K562 (cell line): ENCODE results near the gene USP32. TPM values are rescaled to one million over a fixed set of nuclear protein-coding genes. Genes with fewer than 3 reads are reported as not detected.
A peak's percentile ranks its signal among the peaks of the same experiment; 100 is the strongest.

ENCODE experiments used
- ETV1 ChIP-seq: fragments of 450-650 bp; conservative IDR thresholded peaks from 2 replicates; pipeline ENCODE4 v1.6.1; 2016; ENCODE audit warnings: missing genetic modification characterization, control low read depth, low read depth, missing compliant biosample characterization
- HNRNPUL1 ChIP-seq: fragments of 200-400 bp; formaldehyde crosslinking; IDR thresholded peaks from 2 replicates; pipeline ENCODE4 v1.6.1; 2017; ENCODE audit warnings: low read length
- NFIC ChIP-seq: fragments of 450-650 bp; IDR thresholded peaks from 2 replicates; pipeline ENCODE4 v1.6.1; 2017; ENCODE audit warnings: mild to moderate bottlenecking, inconsistent platforms
- OTX1 ChIP-seq: fragments of 450-650 bp; formaldehyde crosslinking; IDR thresholded peaks from 2 replicates; pipeline ENCODE4 v1.4.0; 2022; ENCODE audit warnings: mild to moderate bottlenecking
- POLR2B ChIP-seq: fragments of 450-650 bp; IDR thresholded peaks from 2 replicates; pipeline ENCODE4 v1.6.1; 2018; ENCODE audit warnings: low read depth; ENCODE audit not compliant: partially characterized antibody
- PRMT5 ChIP-seq: sonication (generic); formaldehyde crosslinking; IDR thresholded peaks from 2 replicates; pipeline ENCODE4 v1.5.0; 2020; ENCODE audit warnings: missing genetic modification reagents
- PRPF4 ChIP-seq: fragments of 200-400 bp; formaldehyde crosslinking; IDR thresholded peaks from one replicate; pipeline ENCODE4 v1.6.1; 2017; ENCODE audit warnings: low read length, low read depth, mild to moderate bottlenecking; ENCODE audit not compliant: insufficient read depth, poor library complexity, severe bottlenecking
- SIN3B ChIP-seq: fragments of 450-650 bp; IDR thresholded peaks from 2 replicates; pipeline ENCODE4 v1.6.1; 2017; ENCODE audit warnings: low read depth, mild to moderate bottlenecking, moderate library complexity
- SMAD3 ChIP-seq: fragments of 450-650 bp; formaldehyde crosslinking; conservative IDR thresholded peaks from 2 replicates; pipeline ENCODE4 v1.4.0; 2020; ENCODE audit warnings: mild to moderate bottlenecking
- SNRNP70 ChIP-seq: fragments of 200-400 bp; formaldehyde crosslinking; optimal IDR thresholded peaks from 2 replicates; pipeline ENCODE3; 2017; ENCODE audit warnings: low read depth, low read length
- SRSF1 ChIP-seq: fragments of 200-400 bp; formaldehyde crosslinking; IDR thresholded peaks from 2 replicates; pipeline ENCODE4 v1.6.1; 2017; ENCODE audit warnings: mild to moderate bottlenecking, low read depth, low read length, moderate library complexity
- TAL1 ChIP-seq: fragments of 450-650 bp; IDR thresholded peaks from 2 replicates; pipeline ENCODE4 v1.6.1; 2016; ENCODE audit warnings: mild to moderate bottlenecking
- ZBTB43 ChIP-seq: sonication (generic); formaldehyde crosslinking; IDR thresholded peaks from 2 replicates; pipeline ENCODE4 v1.8.0; 2023; ENCODE audit warnings: mild to moderate bottlenecking, missing genetic modification reagents
- ZBTB5 ChIP-seq: fragments of 450-650 bp; IDR thresholded peaks from 2 replicates; pipeline ENCODE4 v1.6.1; 2017; ENCODE audit warnings: antibody characterized with exemption
- ZNF12 ChIP-seq: sonication (generic); formaldehyde crosslinking; IDR thresholded peaks from 2 replicates; pipeline ENCODE4 v1.4.0; 2020; ENCODE audit warnings: mild to moderate bottlenecking, missing genetic modification reagents
- ZNF165 ChIP-seq: fragments of 250-450 bp; sonication (Bioruptor Pico); IDR thresholded peaks from 2 replicates; pipeline ENCODE4 v1.4.0; 2020; ENCODE audit warnings: borderline replicate concordance
- polyA plus RNA-seq, 8 experiments: library from polyadenylated mRNA; depleted of rRNA in 4 of 8; stranded (reverse) in 5 of 8; unstranded in 3 of 8; fragments of >200 nt; fragmentation: Nextera tagmentation in 2 of 8; fragmentation: Illumina TruSeq in 1 of 8; extraction: Ambion mirVana in 2 of 8; extraction: Trizol in 1 of 8; gene quantifications; 2 replicates each; pipeline versions ENCODE4 v1.2.1 to v1.2.3, GENCODE V29; 2011 to 2014; ENCODE audit warnings: inconsistent platforms in 1 of 8, missing spikeins in 1 of 8
- total RNA-seq, 7 experiments: library from RNA; depleted of rRNA in 6 of 7; stranded (reverse); fragments of >200 nt in 6 of 7; fragmentation: Illumina TruSeq in 2 of 7; extraction: Trizol in 2 of 7; gene quantifications; 2 replicates each; pipeline versions ENCODE4 v1.2.1 to v1.2.3, GENCODE V29; 2011 to 2021; ENCODE audit warnings: low replicate concordance in 1 of 7
- TF ChIP-seq, protein P1 (sequence below): sonication (generic); formaldehyde crosslinking; IDR thresholded peaks from 2 replicates; pipeline ENCODE4 v1.8.0; 2022; ENCODE audit warnings: mild to moderate bottlenecking, missing genetic modification reagents
- TF ChIP-seq, protein P2 (sequence below), 2 experiments: fragments of 450-650 bp in 1 of 2; sonication (generic) in 1 of 2; formaldehyde crosslinking in 1 of 2; IDR thresholded peaks in 1 of 2; conservative IDR thresholded peaks in 1 of 2; 2 replicates each; pipeline versions ENCODE4 v1.6.1 to v1.8.1; 2016 to 2023; ENCODE audit warnings: mild to moderate bottlenecking in 2 of 2, moderate library complexity in 2 of 2, inconsistent platforms in 1 of 2, missing genetic modification reagents in 1 of 2

The USP32 gene
- total and polyA plus RNA-seq, 9 of the 15 experiments (the other 6 are each of a cell fraction or from before 2014, with no cell fraction given), result 18.0 to 69.3 (median 47.1) TPM

DNA sequence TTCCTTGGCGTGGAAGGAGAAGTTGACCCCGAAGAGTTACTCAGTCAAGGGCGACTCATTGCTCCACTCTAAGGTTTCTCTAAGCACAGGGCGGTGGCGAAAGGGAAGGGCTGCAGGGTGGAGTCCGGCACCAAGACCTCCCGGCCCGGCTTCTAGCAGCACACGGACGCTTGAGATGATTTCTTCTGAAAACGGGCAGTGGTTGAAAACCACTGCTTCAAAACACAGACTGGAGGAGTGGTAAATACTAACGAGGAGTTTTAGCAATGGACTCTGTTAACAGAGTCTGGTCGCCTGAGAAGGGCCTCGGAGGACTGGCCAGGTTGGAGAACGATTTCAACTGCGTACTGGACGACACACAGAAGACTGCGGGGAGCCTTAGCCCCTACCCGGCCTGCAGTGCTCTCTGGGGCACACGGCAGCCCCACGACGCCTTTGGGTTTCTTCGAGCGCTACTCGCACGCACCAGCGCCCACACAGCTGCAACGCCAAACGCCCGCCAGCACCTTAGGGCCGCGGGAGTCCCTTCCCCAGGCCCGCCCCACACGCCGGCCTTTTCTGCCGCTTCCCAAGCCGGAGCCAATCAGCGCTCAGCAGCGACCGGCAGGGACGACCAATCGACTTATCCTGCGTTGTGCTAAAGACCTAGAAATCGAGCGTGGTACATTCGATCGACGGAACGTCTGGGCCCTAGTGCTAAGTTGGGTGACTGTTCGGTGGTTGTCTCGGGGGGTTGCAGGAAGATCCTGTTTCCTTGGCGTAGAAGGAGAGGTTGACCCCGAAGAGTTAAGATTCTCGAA is 256.6 kb downstream of the USP32 start (continued):
- TF ChIP-seq, protein P1, sequence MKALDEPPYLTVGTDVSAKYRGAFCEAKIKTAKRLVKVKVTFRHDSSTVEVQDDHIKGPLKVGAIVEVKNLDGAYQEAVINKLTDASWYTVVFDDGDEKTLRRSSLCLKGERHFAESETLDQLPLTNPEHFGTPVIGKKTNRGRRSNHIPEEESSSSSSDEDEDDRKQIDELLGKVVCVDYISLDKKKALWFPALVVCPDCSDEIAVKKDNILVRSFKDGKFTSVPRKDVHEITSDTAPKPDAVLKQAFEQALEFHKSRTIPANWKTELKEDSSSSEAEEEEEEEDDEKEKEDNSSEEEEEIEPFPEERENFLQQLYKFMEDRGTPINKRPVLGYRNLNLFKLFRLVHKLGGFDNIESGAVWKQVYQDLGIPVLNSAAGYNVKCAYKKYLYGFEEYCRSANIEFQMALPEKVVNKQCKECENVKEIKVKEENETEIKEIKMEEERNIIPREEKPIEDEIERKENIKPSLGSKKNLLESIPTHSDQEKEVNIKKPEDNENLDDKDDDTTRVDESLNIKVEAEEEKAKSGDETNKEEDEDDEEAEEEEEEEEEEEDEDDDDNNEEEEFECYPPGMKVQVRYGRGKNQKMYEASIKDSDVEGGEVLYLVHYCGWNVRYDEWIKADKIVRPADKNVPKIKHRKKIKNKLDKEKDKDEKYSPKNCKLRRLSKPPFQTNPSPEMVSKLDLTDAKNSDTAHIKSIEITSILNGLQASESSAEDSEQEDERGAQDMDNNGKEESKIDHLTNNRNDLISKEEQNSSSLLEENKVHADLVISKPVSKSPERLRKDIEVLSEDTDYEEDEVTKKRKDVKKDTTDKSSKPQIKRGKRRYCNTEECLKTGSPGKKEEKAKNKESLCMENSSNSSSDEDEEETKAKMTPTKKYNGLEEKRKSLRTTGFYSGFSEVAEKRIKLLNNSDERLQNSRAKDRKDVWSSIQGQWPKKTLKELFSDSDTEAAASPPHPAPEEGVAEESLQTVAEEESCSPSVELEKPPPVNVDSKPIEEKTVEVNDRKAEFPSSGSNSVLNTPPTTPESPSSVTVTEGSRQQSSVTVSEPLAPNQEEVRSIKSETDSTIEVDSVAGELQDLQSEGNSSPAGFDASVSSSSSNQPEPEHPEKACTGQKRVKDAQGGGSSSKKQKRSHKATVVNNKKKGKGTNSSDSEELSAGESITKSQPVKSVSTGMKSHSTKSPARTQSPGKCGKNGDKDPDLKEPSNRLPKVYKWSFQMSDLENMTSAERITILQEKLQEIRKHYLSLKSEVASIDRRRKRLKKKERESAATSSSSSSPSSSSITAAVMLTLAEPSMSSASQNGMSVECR (CRISPR knock-in tag), result peak; percentile 93
- TF ChIP-seq POLR2B (no peak), PRMT5 (CRISPR knock-in tag) (no peak), HNRNPUL1 (no peak), TAL1 (no peak), ETV1 (tag) (no peak), SNRNP70 (no peak), NFIC (no peak), ZBTB5 (no peak), SRSF1 (no peak), PRPF4 (no peak), OTX1 (CRISPR knock-in tag) (no peak), ZNF12 (CRISPR knock-in tag) (0 out of 2 replicates have a peak, but pooled peaks have one; percentile 38), ZBTB43 (CRISPR knock-in tag) (no peak), SIN3B (no peak), ZNF165 (CRISPR knock-in tag) (no peak), SMAD3 (CRISPR knock-in tag) (no peak)
- TF ChIP-seq, protein P2, sequence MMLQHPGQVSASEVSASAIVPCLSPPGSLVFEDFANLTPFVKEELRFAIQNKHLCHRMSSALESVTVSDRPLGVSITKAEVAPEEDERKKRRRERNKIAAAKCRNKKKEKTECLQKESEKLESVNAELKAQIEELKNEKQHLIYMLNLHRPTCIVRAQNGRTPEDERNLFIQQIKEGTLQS (IDR thresholded peaks at IDR 0.05), result no peak
- TF ChIP-seq, protein P2 (CRISPR knock-in tag; conservative IDR thresholded peaks at IDR 0.05), result no peak
